T47D (cell line): ENCODE results near the gene DNAI4.
"Not testable (repeated sequence)": the region's sequence is repeated elsewhere in the genome, so short reads cannot be mapped to it uniquely, and the experiment has no call there.

Experiments used
- DNase-seq, 2 experiments: peaks; one replicate each; pipeline versions ENCODE4 v3.0.0 to v3.0.0-alpha.2; 2011 to 2012; ENCODE audit warnings: low read depth in 1 of 2, low spot score in 1 of 2
- JUND ChIP-seq: IDR thresholded peaks from 2 replicates; pipeline ENCODE4 v1.6.1; 2012; ENCODE audit warnings: low read depth
- in situ Hi-C: cut with HindIII; loops from 2 replicates; pipeline ENCODE4 v1.10.0; 2016; ENCODE audit warnings: low sequenced_read_pairs, low pct_unique_long_range_greater_than_20kb

DNAI4 gene

GRCh38 chr1:66850989-66851388 lies 73.7 kb downstream of the DNAI4 start:
- in situ Hi-C loops = no loop called here
- DNase-seq = no peak
- no peak for TF ChIP-seq JUND

- no peak for DNase-seq
- in situ Hi-C loops = no loop called here
- no peak for TF ChIP-seq JUND
These were observed 76.5 kb downstream of the DNAI4 start for GRCh38 chr1:66848193-66848592.

- no peak for DNase-seq
- in situ Hi-C loops = no loop called here
- no peak for TF ChIP-seq JUND
These were observed 83.7 kb downstream of the DNAI4 start for GRCh38 chr1:66840929-66841328.

GRCh38 chr1:66834926-66835325 lies 89.7 kb downstream of the DNAI4 start:
- no peak for DNase-seq
- in situ Hi-C loops = no loop called here
- TF ChIP-seq JUND = no peak

- no peak for DNase-seq
- in situ Hi-C loops = no loop called here
- no peak for TF ChIP-seq JUND
These were observed 91.5 kb downstream of the DNAI4 start for GRCh38 chr1:66833112-66833511.

- in situ Hi-C loops = no loop called here
- no peak for DNase-seq
- TF ChIP-seq JUND = no peak
These were observed 93.0 kb downstream of the DNAI4 start for GRCh38 chr1:66831529-66832239.

GRCh38 chr1:66824771-66825170 lies 99.9 kb downstream of the DNAI4 start:
- TF ChIP-seq JUND = no peak
- no peak for DNase-seq
- in situ Hi-C loops = no loop called here

- no peak for TF ChIP-seq JUND
- in situ Hi-C loops = no loop called here
- no peak for DNase-seq
These were observed 114.8 kb downstream of the DNAI4 start for GRCh38 chr1:66809736-66810326.

GRCh38 chr1:66809245-66809644 lies 115.4 kb downstream of the DNAI4 start:
- no peak for DNase-seq
- no peak for TF ChIP-seq JUND
- in situ Hi-C loops = no loop called here

- in situ Hi-C loops, DNase-seq: not testable (repeated sequence)
These were observed 128.8 kb downstream of the DNAI4 start for GRCh38 chr1:66795839-66796238.

- in situ Hi-C loops = no loop called here
- no peak for TF ChIP-seq JUND
These were observed 132.7 kb downstream of the DNAI4 start for GRCh38 chr1:66791621-66792610.

GRCh38 chr1:66788231-66788939 lies 136.3 kb downstream of the DNAI4 start:
- no peak for TF ChIP-seq JUND
- DNase-seq = no peak
- in situ Hi-C loops = no loop called here

More at GRCh38 chr1:66791621-66792610, 132.7 kb downstream of the DNAI4 start:
- DNase-seq = no peak
